Ishikawa (cell line): Measurements from ENCODE around the gene APOBEC4.

ENCODE experiments used
- CEBPB ChIP-seq: IDR thresholded peaks from 2 replicates; pipeline ENCODE4 v1.6.1; 2012
- CREB1 ChIP-seq: IDR thresholded peaks from 2 replicates; pipeline ENCODE4 v1.6.1; 2012; ENCODE audit warnings: low read depth
- EGR1 ChIP-seq: IDR thresholded peaks from 2 replicates; pipeline ENCODE4 v1.6.1; 2012
- EP300 ChIP-seq: IDR thresholded peaks from 2 replicates; pipeline ENCODE4 v1.6.1; 2012; ENCODE audit warnings: borderline replicate concordance
- MAX ChIP-seq: IDR thresholded peaks from 2 replicates; pipeline ENCODE4 v1.6.1; 2012
- NFIC ChIP-seq: IDR thresholded peaks from 2 replicates; pipeline ENCODE4 v1.6.1; 2012
- RAD21 ChIP-seq: IDR thresholded peaks from 2 replicates; pipeline ENCODE4 v1.6.1; 2012; ENCODE audit warnings: low read depth
- REST ChIP-seq: IDR thresholded peaks from 2 replicates; pipeline ENCODE4 v1.6.1; 2012; ENCODE audit warnings: low read depth, mild to moderate bottlenecking
- TAF1 ChIP-seq: IDR thresholded peaks from 2 replicates; pipeline ENCODE4 v1.6.1; 2012; ENCODE audit warnings: low read depth, mild to moderate bottlenecking
- TCF12 ChIP-seq: IDR thresholded peaks from 2 replicates; pipeline ENCODE4 v1.6.1; 2012; ENCODE audit warnings: low read depth
- TEAD4 ChIP-seq: IDR thresholded peaks from 2 replicates; pipeline ENCODE4 v1.6.1; 2012
- USF1 ChIP-seq: IDR thresholded peaks from 2 replicates; pipeline ENCODE4 v1.6.1; 2012
- YY1 ChIP-seq: IDR thresholded peaks from 2 replicates; pipeline ENCODE4 v1.6.1; 2012; ENCODE audit warnings: low read depth
- ZBTB7A ChIP-seq: IDR thresholded peaks from 2 replicates; pipeline ENCODE4 v1.6.1; 2012; ENCODE audit warnings: low read depth

Gene APOBEC4

DNA sequence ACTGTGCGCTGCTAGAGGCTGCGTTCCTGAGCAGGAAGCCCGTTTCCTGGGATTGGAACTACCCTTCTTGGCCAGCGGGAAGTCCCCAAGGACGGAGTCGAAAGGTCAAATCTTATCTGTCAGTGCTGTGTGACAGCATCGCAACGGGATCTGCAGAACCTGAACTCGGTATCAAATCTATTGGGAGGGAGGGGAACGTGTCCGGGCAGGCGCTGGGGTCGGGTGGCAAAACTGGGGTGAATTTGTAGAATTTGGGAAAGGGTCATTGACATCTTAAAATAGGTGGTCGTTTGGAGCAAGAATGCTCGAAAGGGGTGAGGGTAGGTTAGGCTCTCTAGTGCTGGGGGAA, 16.8 kb downstream of the APOBEC4 start:
- TF ChIP-seq YY1 (no peak), NFIC (no peak), REST (no peak)

GRCh38 chr1:183635606-183636333, 17.3 kb downstream of the APOBEC4 start, which contains the start of gene ARPC5:
Gene ARPC5, minus strand, starts transcription at chr1:183635783. Its CDS starts 124 bp downstream, at chr1:183635659.
- TF ChIP-seq USF1 (peak; percentile 97), ZBTB7A (0 out of 2 replicates have a peak, but pooled peaks have one; percentile 58), YY1 (peak; percentile 22; the same call in 1 of the 2 replicates), TAF1 (peak; percentile 87), EP300 (no peak), NFIC (no peak), MAX (peak; percentile 55; the same call in 1 of the 2 replicates), CEBPB (no peak), EGR1 (peak; percentile 77), CREB1 (no peak)

DNA sequence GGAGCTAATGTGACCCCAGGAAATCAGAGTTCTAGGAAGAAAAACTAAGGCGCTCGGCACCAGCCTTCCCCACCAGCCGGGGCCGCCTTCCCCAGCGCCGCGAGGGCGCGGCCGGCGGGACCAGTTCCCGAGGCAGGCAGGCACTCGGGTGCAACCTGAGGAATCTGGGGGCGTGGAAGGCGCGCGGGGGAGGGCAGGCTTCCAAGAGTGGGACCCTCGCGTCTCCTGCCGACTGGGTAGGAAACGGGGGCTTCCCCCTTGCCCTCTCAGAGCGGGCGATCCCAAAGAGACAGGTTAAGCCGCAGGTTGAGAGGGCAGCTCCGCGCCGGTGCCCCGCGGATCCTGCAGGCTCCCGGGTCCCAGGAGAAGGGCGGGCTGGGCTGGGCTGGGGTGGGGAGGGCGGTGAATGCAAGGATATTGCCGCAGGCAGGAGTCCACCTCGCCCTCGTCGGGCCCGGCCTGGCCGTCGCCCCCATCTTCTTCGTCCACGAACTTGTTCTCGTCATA, 18.0 kb downstream of the APOBEC4 start:
- TF ChIP-seq TEAD4 (peak; percentile 31; the same call in 1 of the 2 replicates), EGR1 (peak; percentile 77), YY1 (no peak), NFIC (0 out of 2 replicates have a peak, but pooled peaks have one; percentile 17), EP300 (no peak), REST (no peak), ZBTB7A (0 out of 2 replicates have a peak, but pooled peaks have one; percentile 23), RAD21 (no peak)

DNA sequence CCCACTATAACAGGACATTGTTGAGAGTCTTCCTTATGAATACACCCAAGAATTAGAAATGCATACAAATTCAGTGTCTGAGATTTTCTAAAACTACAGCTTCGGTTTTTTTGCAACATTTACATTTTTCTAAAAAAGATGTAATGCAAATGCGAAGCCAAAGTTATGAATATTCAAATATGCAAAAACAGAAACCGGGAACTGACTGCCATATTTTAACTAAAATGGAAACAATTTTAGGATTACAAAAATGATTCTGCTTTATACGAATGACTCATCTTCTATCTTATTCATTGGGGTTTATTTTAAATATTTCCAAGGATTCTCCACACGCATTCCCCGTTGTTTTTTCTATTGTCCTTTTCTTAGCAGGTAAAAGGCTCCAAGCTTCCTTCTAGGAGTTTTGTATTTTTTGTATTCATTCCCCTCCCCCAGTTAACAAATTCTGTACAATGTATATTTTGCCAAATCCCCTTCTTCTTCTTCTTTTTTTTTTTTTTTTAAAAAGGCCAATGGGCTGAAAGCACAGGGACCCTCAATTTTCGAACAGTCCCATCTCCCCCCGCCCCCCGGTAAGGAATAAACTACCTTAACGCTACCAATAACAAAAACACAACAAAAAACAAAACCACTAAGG, 18.6 kb downstream of the APOBEC4 start:
- TF ChIP-seq NFIC (no peak), TCF12 (no peak), RAD21 (no peak), REST (no peak), ZBTB7A (no peak), CREB1 (no peak), TEAD4 (no peak), EGR1 (no peak), MAX (no peak)
